Measurements from ENCODE around the gene PRKAG3. TPM values are rescaled to one million over a fixed set of nuclear protein-coding genes. Genes with fewer than 3 reads are reported as not detected.

Gene PRKAG3
- total RNA-seq, 1 experiment from 2014 or later: not detected

DNA sequence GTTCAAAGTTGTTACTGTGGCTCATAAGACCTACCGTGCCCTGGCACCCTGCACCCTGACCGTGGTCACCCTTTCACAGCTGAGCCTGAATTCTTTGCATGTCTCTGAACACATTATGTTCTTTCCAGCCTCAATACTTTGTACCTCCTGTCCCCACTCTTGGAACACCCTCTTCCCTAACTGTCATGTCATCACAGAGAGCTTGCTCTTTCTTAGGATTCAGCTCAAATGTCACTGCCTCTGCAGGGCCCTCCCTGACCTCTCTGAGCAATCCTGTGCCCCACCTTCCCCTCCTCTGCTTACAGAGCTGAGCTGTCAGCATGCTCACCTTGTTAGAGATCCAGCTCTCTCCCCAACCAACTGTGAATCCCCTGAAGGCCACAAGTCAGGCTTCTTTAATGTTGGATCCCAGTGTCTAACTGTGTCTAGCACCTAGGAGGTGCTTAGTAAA is 15.0 kb downstream of the PRKAG3 start:
- peaks cover 8% of the 10 kb centered on the region for H3K36me3 Mint-ChIP-seq (ENCODE audit: insufficient read depth, unreplicated experiment)
- CTCF ChIA-PET: no interaction called here
- intact Hi-C loops (cut with micrococcal nuclease; ENCODE audit: unreplicated experiment): no loop called here

DNA sequence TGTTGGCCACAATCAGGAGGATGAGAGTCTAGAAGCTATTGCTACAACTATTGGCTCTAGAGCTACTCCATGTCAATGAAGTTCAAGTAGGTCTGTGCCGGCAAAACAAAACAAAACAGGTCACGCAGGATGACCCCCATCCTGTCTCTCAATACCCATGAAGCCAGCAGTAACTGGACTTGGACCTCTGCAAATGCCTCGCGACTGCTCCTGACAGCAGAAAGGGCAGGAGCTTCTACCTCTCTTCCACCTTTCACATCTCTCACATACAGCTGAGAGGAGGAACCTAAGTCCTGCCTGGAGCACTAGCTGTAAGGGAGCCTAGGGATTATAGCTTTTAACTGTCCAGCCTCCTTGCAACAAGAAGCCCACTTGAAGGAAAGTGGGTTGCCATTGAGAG is 16.0 kb downstream of the PRKAG3 start:
- Mint-ChIP-seq H3K4me1 (ENCODE audit: low read depth, unreplicated experiment) (no peaks in the 10 kb centered on the region), H3K9me3 (ENCODE audit: unreplicated experiment) (no peaks in the 10 kb centered on the region), H3K4me3 (ENCODE audit: unreplicated experiment) (no peak overlapping the region), H3K27ac (ENCODE audit: unreplicated experiment) (no peak overlapping the region), H3K36me3 (ENCODE audit: insufficient read depth, unreplicated experiment) (peaks cover 8% of the 10 kb centered on the region), H3K27me3 (ENCODE audit: insufficient read depth, unreplicated experiment) (no peaks in the 10 kb centered on the region)
- Histone ChIP-seq H3K27me3 (replicated peaks; ENCODE audit: control insufficient read depth, insufficient read depth, low read length) (no peaks in the 10 kb centered on the region), H3K4me3 (ENCODE audit: low read depth, low read length) (no peak overlapping the region), H3K36me3 (ENCODE audit: control insufficient read depth, insufficient read depth, low read length) (no peaks in the 10 kb centered on the region), H3K9me3 (no peaks in the 10 kb centered on the region), H3K4me1 (no peaks in the 10 kb centered on the region)
- POLR2A ChIA-PET: no interaction called here
- TF ChIP-seq, protein P1, sequence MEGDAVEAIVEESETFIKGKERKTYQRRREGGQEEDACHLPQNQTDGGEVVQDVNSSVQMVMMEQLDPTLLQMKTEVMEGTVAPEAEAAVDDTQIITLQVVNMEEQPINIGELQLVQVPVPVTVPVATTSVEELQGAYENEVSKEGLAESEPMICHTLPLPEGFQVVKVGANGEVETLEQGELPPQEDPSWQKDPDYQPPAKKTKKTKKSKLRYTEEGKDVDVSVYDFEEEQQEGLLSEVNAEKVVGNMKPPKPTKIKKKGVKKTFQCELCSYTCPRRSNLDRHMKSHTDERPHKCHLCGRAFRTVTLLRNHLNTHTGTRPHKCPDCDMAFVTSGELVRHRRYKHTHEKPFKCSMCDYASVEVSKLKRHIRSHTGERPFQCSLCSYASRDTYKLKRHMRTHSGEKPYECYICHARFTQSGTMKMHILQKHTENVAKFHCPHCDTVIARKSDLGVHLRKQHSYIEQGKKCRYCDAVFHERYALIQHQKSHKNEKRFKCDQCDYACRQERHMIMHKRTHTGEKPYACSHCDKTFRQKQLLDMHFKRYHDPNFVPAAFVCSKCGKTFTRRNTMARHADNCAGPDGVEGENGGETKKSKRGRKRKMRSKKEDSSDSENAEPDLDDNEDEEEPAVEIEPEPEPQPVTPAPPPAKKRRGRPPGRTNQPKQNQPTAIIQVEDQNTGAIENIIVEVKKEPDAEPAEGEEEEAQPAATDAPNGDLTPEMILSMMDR (IDR thresholded peaks at IDR 0.05; ENCODE audit: insufficient read depth in 1 of 2, low read depth in 1 of 2, low read length in 1 of 2, severe bottlenecking in 1 of 2, unreplicated experiment in 1 of 2): no peak
- no TSS peak for BruUV-seq (replicated peaks)
- intact Hi-C loops (cut with micrococcal nuclease; ENCODE audit: unreplicated experiment): no loop called here
- CTCF ChIA-PET: no interaction called here
- no peak for DNase-seq

More for the DNA sequence above, 15.0 kb downstream of the PRKAG3 start:
- peaks cover 4% of the 10 kb centered on the region for H3K4me1 Mint-ChIP-seq (ENCODE audit: low read depth, unreplicated experiment)
- Histone ChIP-seq H3K9me3 (no peaks in the 10 kb centered on the region), H3K4me3 (ENCODE audit: low read depth, low read length) (no peak overlapping the region), H3K27me3 (replicated peaks; ENCODE audit: control insufficient read depth, insufficient read depth, low read length) (no peaks in the 10 kb centered on the region), H3K4me1 (no peaks in the 10 kb centered on the region), H3K36me3 (ENCODE audit: control insufficient read depth, insufficient read depth, low read length) (no peaks in the 10 kb centered on the region)
- no peak overlapping the region for H3K4me3 Mint-ChIP-seq (ENCODE audit: unreplicated experiment)
- DNase-seq: no peak
- TF ChIP-seq, protein P1 (IDR thresholded peaks at IDR 0.05; ENCODE audit: insufficient read depth in 1 of 2, low read depth in 1 of 2, low read length in 1 of 2, severe bottlenecking in 1 of 2, unreplicated experiment in 1 of 2): no peak
- POLR2A ChIA-PET: no interaction called here
- BruUV-seq (replicated peaks): no TSS peak
- no peaks in the 10 kb centered on the region for H3K9me3 Mint-ChIP-seq (ENCODE audit: unreplicated experiment)
- no peak overlapping the region for H3K27ac Mint-ChIP-seq (ENCODE audit: unreplicated experiment)
- no peaks in the 10 kb centered on the region for H3K27me3 Mint-ChIP-seq (ENCODE audit: insufficient read depth, unreplicated experiment)

DNA sequence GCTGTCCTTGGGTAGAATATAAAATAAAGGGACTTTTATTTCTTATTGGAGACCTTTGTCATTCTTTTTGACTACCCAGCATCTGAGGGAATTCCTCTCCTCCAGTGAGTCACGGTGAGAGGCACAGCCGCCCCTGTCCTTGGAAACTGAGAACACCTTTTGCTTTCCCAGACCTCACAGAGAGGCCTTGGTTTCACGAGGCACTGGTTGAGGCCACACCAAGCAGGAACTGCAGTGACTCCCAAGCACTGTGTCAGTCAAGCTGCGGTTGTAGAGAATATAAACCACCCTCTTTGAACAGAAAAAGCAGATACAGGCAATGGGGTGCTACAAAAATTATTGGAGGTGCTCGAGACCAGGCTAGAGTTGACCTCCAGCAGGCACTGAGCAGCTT is 16.4 kb downstream of the PRKAG3 start:
- Histone ChIP-seq H3K36me3 (ENCODE audit: control insufficient read depth, insufficient read depth, low read length) (no peaks in the 10 kb centered on the region), H3K4me1 (no peaks in the 10 kb centered on the region), H3K27me3 (replicated peaks; ENCODE audit: control insufficient read depth, insufficient read depth, low read length) (no peaks in the 10 kb centered on the region), H3K4me3 (ENCODE audit: low read depth, low read length) (no peak overlapping the region), H3K9me3 (no peaks in the 10 kb centered on the region)
- no peaks in the 10 kb centered on the region for H3K4me1 Mint-ChIP-seq (ENCODE audit: low read depth, unreplicated experiment)
- BruUV-seq (replicated peaks): no TSS peak
- H3K36me3 Mint-ChIP-seq (ENCODE audit: insufficient read depth, unreplicated experiment): peaks cover 8% of the 10 kb centered on the region
- no peaks in the 10 kb centered on the region for H3K27me3 Mint-ChIP-seq (ENCODE audit: insufficient read depth, unreplicated experiment)
- POLR2A ChIA-PET: no interaction called here
- no peak for DNase-seq
- CTCF ChIA-PET: no interaction called here
- H3K27ac Mint-ChIP-seq (ENCODE audit: unreplicated experiment): no peak overlapping the region
- intact Hi-C loops (cut with micrococcal nuclease; ENCODE audit: unreplicated experiment): no loop called here
- H3K9me3 Mint-ChIP-seq (ENCODE audit: unreplicated experiment): no peaks in the 10 kb centered on the region
- H3K4me3 Mint-ChIP-seq (ENCODE audit: unreplicated experiment): no peak overlapping the region
- TF ChIP-seq, protein P1 (IDR thresholded peaks at IDR 0.05; ENCODE audit: insufficient read depth in 1 of 2, low read depth in 1 of 2, low read length in 1 of 2, severe bottlenecking in 1 of 2, unreplicated experiment in 1 of 2): no peak
